Mucosa of stomach (tissue), 1 donor: ENCODE results near the gene TCL1B.
"Not testable (repeated sequence)": the region's sequence is repeated elsewhere in the genome, so short reads cannot be mapped to it uniquely, and the experiment has no call there.

Experiments used
- H3K27me3 ChIP-seq: one replicate; pipeline ENCODE4 v1.7.0; 2013; ENCODE audit warnings: mild to moderate bottlenecking, low read length; ENCODE audit not compliant: control insufficient read depth, insufficient read depth
- H3K36me3 ChIP-seq: one replicate; pipeline ENCODE4 v1.7.0; 2013; ENCODE audit warnings: low read length; ENCODE audit not compliant: control insufficient read depth, insufficient read depth
- H3K4me1 ChIP-seq: one replicate; pipeline ENCODE4 v1.7.0; 2013; ENCODE audit warnings: mild to moderate bottlenecking, low read length; ENCODE audit not compliant: control insufficient read depth, insufficient read depth
- H3K4me3 ChIP-seq: one replicate; pipeline ENCODE4 v1.7.0; 2013; ENCODE audit warnings: low read length
- H3K9ac ChIP-seq: one replicate; pipeline ENCODE4 v1.7.0; 2013; ENCODE audit warnings: mild to moderate bottlenecking, low read length, moderate library complexity
- H3K9me3 ChIP-seq: one replicate; pipeline ENCODE4 v1.7.0; 2013; ENCODE audit warnings: mild to moderate bottlenecking, low read length, moderate library complexity; ENCODE audit not compliant: control insufficient read depth
- donor health status: Pancreatic carcinoma.

TCL1B gene

GRCh38 chr14:95659293-95659989 is 26.8 kb upstream of the TCL1B start:
- H3K9me3 ChIP-seq: no peaks in the 10 kb centered on the region
- H3K4me1 ChIP-seq: no peaks in the 10 kb centered on the region
- H3K27me3 ChIP-seq: peaks cover 24% of the 10 kb centered on the region
- no peak overlapping the region for H3K4me3 ChIP-seq
- H3K9ac ChIP-seq: no peak overlapping the region
- H3K36me3 ChIP-seq: no peaks in the 10 kb centered on the region

- H3K4me3 ChIP-seq: no peak overlapping the region
- no peaks in the 10 kb centered on the region for H3K9me3 ChIP-seq
- no peaks in the 10 kb centered on the region for H3K4me1 ChIP-seq
- no peak overlapping the region for H3K9ac ChIP-seq
- H3K36me3 ChIP-seq: no peaks in the 10 kb centered on the region
- H3K27me3 ChIP-seq: peaks cover 30% of the 10 kb centered on the region
These were observed 26.2 kb upstream of the TCL1B start for GRCh38 chr14:95659990-95660385.

GRCh38 chr14:95660651-95661515 is 25.3 kb upstream of the TCL1B start:
- H3K4me1 ChIP-seq: no peaks in the 10 kb centered on the region
- no peak overlapping the region for H3K9ac ChIP-seq
- H3K9me3 ChIP-seq: no peaks in the 10 kb centered on the region
- no peak overlapping the region for H3K4me3 ChIP-seq
- H3K36me3 ChIP-seq: no peaks in the 10 kb centered on the region
- peaks cover 30% of the 10 kb centered on the region for H3K27me3 ChIP-seq

GRCh38 chr14:95662376-95663186 is 23.6 kb upstream of the TCL1B start:
- Histone ChIP-seq H3K9ac (no peak overlapping the region), H3K4me1 (no peaks in the 10 kb centered on the region), H3K27me3 (peaks cover 30% of the 10 kb centered on the region), H3K9me3 (no peaks in the 10 kb centered on the region), H3K36me3 (no peaks in the 10 kb centered on the region), H3K4me3 (peak overlapping the region; percentile 6)

GRCh38 chr14:95663226-95663797 is 22.9 kb upstream of the TCL1B start:
- no peaks in the 10 kb centered on the region for H3K4me1 ChIP-seq
- no peak overlapping the region for H3K9ac ChIP-seq
- no peaks in the 10 kb centered on the region for H3K36me3 ChIP-seq
- no peaks in the 10 kb centered on the region for H3K9me3 ChIP-seq
- peak overlapping the region; percentile 6 for H3K4me3 ChIP-seq
- H3K27me3 ChIP-seq: peaks cover 26% of the 10 kb centered on the region

GRCh38 chr14:95664066-95664465 is 22.2 kb upstream of the TCL1B start:
- Histone ChIP-seq H3K27me3 (peaks cover 26% of the 10 kb centered on the region), H3K36me3 (no peaks in the 10 kb centered on the region), H3K4me1 (no peaks in the 10 kb centered on the region), H3K4me3 (no peak overlapping the region), H3K9me3 (no peaks in the 10 kb centered on the region), H3K9ac (no peak overlapping the region)

GRCh38 chr14:95664546-95664945 is 21.7 kb upstream of the TCL1B start:
- H3K27me3 ChIP-seq: peaks cover 26% of the 10 kb centered on the region
- no peak overlapping the region for H3K4me3 ChIP-seq

GRCh38 chr14:95665530-95665929 is 20.7 kb upstream of the TCL1B start:
- H3K9me3 ChIP-seq, H3K4me1 ChIP-seq, H3K36me3 ChIP-seq, H3K4me3 ChIP-seq, H3K9ac ChIP-seq: not testable (repeated sequence)
- H3K27me3 ChIP-seq: peaks cover 18% of the 10 kb centered on the region

More at GRCh38 chr14:95664546-95664945, 21.7 kb upstream of the TCL1B start:
- no peaks in the 10 kb centered on the region for H3K9me3 ChIP-seq
- H3K4me1 ChIP-seq: no peaks in the 10 kb centered on the region
- no peaks in the 10 kb centered on the region for H3K36me3 ChIP-seq
- no peak overlapping the region for H3K9ac ChIP-seq

GRCh38 chr14:95666450-95666849 is 19.8 kb upstream of the TCL1B start:
- no peak overlapping the region for H3K4me3 ChIP-seq
- no peaks in the 10 kb centered on the region for H3K36me3 ChIP-seq
- H3K27me3 ChIP-seq: peaks cover 13% of the 10 kb centered on the region
- H3K9me3 ChIP-seq: no peaks in the 10 kb centered on the region
- H3K4me1 ChIP-seq: no peaks in the 10 kb centered on the region
- no peak overlapping the region for H3K9ac ChIP-seq

GRCh38 chr14:95667249-95667693 is 19.0 kb upstream of the TCL1B start:
- no peak overlapping the region for H3K9ac ChIP-seq
- H3K9me3 ChIP-seq: no peaks in the 10 kb centered on the region
- H3K36me3 ChIP-seq: no peaks in the 10 kb centered on the region
- H3K4me1 ChIP-seq: no peaks in the 10 kb centered on the region
- no peak overlapping the region for H3K4me3 ChIP-seq
- H3K27me3 ChIP-seq: peaks cover 13% of the 10 kb centered on the region

GRCh38 chr14:95668235-95668772 is 17.9 kb upstream of the TCL1B start:
- Histone ChIP-seq H3K4me3 (no peak overlapping the region), H3K27me3 (peaks cover 11% of the 10 kb centered on the region), H3K9ac (no peak overlapping the region), H3K36me3 (no peaks in the 10 kb centered on the region), H3K4me1 (no peaks in the 10 kb centered on the region), H3K9me3 (no peaks in the 10 kb centered on the region)
